ENCODE results near the gene AGR2. TPM values are rescaled to one million over a fixed set of nuclear protein-coding genes. Genes with fewer than 3 reads are reported as not detected.

AGR2 gene
- polyA plus RNA-seq, 1 of the 3 experiments (the other 2 are of a cell fraction): not detected

DNA sequence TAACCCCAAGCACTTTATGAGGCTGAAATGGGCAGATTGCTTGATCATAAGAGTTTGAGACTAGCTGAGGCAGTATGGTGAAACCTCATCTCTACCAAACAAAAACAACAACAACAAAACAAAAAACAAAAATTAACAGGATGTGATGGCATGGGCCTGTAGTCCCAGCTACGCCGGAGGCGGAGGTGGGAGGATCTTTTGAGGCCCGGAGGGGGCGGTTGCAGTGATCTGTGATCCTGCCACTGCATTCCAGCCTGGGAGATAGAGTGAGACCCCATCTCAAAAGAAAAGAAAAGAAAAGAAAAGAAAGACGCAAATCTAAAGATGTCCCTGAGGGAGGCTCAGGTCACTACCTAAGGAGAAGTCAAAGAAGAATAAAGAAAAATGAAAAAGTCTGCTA is 35.3 kb upstream of the AGR2 start:
- Histone ChIP-seq H3F3A (replicated peaks; ENCODE audit: insufficient read depth) (no peaks in the 10 kb centered on the region), H3K27ac (ENCODE audit: low read depth in 2 of 2, low read length in 1 of 2) (no peak overlapping the region)
- CTCF ChIA-PET: interaction anchor here (0.8 to 2.1 kb wide), 3 partner anchors 9 to 78 kb away, joined by 3 to 8 read pairs (median 3); no protein-coding TSS in a partner anchor

GRCh38 chr7:16839646-16840045 is 34.8 kb upstream of the AGR2 start:
- Histone ChIP-seq H3K9me2 (no peaks in the 10 kb centered on the region), H3K27ac (ENCODE audit: low read depth in 2 of 2, low read length in 1 of 2) (no peak overlapping the region), H3K9ac (no peak overlapping the region), H3K36me3 (replicated peaks in 1 of 2; ENCODE audit: control insufficient read depth in 1 of 2, insufficient read depth in 2 of 2, low read length in 1 of 2) (no peaks in the 10 kb centered on the region), H4K20me1 (ENCODE audit: insufficient read depth) (no peaks in the 10 kb centered on the region), H3K4me1 (ENCODE audit: control insufficient read depth in 1 of 2, insufficient read depth in 2 of 2, low read depth in 1 of 2, low read length in 1 of 2) (no peaks in the 10 kb centered on the region; a peak in 1 of 4 replicates), H3F3A (replicated peaks; ENCODE audit: insufficient read depth) (no peaks in the 10 kb centered on the region), H3K4me2 (no peak overlapping the region), H3K79me2 (ENCODE audit: insufficient read depth) (no peaks in the 10 kb centered on the region), H3K27me3 (ENCODE audit: insufficient read depth) (no peaks in the 10 kb centered on the region), H3K4me3 (ENCODE audit: low read depth in 2 of 2, low read length in 1 of 2) (no peak overlapping the region), H2AFZ (ENCODE audit: low read depth) (no peak overlapping the region), H3K9me3 (no peaks in the 10 kb centered on the region)
- CTCF ChIA-PET: interaction anchor here (0.8 to 2.1 kb wide), 4 partner anchors 10 to 78 kb away, joined by 3 to 8 read pairs (median 4); no protein-coding TSS in a partner anchor
- POLR2A ChIA-PET: no interaction called here
- DNase-seq: no peak
- WGBS (ENCODE audit: low lambda C conversion rate): 31% methylated on average over 2 of the region's 2 CpGs
- no peak for TF ChIP-seq CHD2 (IDR thresholded peaks at IDR 0.05; ENCODE audit: low read length, partially characterized antibody)
- no peak for TF ChIP-seq RFX5 (IDR thresholded peaks at IDR 0.05; ENCODE audit: low read length)
- TF ChIP-seq, protein P1, sequence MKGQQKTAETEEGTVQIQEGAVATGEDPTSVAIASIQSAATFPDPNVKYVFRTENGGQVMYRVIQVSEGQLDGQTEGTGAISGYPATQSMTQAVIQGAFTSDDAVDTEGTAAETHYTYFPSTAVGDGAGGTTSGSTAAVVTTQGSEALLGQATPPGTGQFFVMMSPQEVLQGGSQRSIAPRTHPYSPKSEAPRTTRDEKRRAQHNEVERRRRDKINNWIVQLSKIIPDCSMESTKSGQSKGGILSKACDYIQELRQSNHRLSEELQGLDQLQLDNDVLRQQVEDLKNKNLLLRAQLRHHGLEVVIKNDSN (IDR thresholded peaks at IDR 0.05; ENCODE audit: borderline replicate concordance, low read depth): no peak
- TF ChIP-seq, protein P2, sequence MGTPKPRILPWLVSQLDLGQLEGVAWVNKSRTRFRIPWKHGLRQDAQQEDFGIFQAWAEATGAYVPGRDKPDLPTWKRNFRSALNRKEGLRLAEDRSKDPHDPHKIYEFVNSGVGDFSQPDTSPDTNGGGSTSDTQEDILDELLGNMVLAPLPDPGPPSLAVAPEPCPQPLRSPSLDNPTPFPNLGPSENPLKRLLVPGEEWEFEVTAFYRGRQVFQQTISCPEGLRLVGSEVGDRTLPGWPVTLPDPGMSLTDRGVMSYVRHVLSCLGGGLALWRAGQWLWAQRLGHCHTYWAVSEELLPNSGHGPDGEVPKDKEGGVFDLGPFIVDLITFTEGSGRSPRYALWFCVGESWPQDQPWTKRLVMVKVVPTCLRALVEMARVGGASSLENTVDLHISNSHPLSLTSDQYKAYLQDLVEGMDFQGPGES (IDR thresholded peaks at IDR 0.05; ENCODE audit: low read depth, low read length): no peak
- TF ChIP-seq RXRA (IDR thresholded peaks at IDR 0.05; ENCODE audit: borderline replicate concordance, low read depth): no peak
- TF ChIP-seq EZH2phosphoT487 (IDR thresholded peaks at IDR 0.05; ENCODE audit: borderline replicate concordance, low read depth): no peak
- no peak for TF ChIP-seq EP300 (IDR thresholded peaks at IDR 0.05; ENCODE audit: borderline replicate concordance in 1 of 2, low read depth in 1 of 2, low read length in 1 of 2)
- TF ChIP-seq ELF1 (IDR thresholded peaks at IDR 0.05): no peak
- no peak for TF ChIP-seq MAX (IDR thresholded peaks at IDR 0.05; ENCODE audit: low read depth)
- TF ChIP-seq, protein P3, sequence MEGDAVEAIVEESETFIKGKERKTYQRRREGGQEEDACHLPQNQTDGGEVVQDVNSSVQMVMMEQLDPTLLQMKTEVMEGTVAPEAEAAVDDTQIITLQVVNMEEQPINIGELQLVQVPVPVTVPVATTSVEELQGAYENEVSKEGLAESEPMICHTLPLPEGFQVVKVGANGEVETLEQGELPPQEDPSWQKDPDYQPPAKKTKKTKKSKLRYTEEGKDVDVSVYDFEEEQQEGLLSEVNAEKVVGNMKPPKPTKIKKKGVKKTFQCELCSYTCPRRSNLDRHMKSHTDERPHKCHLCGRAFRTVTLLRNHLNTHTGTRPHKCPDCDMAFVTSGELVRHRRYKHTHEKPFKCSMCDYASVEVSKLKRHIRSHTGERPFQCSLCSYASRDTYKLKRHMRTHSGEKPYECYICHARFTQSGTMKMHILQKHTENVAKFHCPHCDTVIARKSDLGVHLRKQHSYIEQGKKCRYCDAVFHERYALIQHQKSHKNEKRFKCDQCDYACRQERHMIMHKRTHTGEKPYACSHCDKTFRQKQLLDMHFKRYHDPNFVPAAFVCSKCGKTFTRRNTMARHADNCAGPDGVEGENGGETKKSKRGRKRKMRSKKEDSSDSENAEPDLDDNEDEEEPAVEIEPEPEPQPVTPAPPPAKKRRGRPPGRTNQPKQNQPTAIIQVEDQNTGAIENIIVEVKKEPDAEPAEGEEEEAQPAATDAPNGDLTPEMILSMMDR (IDR thresholded peaks at IDR 0.05): no peak
- TF ChIP-seq ZBTB33 (IDR thresholded peaks at IDR 0.05; ENCODE audit: borderline replicate concordance, low read depth): no peak
- no peak for TF ChIP-seq USF2 (IDR thresholded peaks at IDR 0.05; ENCODE audit: borderline replicate concordance, low read depth, low read length)

More for the DNA sequence above, 35.3 kb upstream of the AGR2 start:
- Histone ChIP-seq H3K4me3 (ENCODE audit: low read depth in 2 of 2, low read length in 1 of 2) (no peak overlapping the region), H3K36me3 (replicated peaks in 1 of 2; ENCODE audit: control insufficient read depth in 1 of 2, insufficient read depth in 2 of 2, low read length in 1 of 2) (no peaks in the 10 kb centered on the region), H3K9me3 (no peaks in the 10 kb centered on the region), H2AFZ (ENCODE audit: low read depth) (peak overlapping the region; percentile 39; the same call in 1 of the 2 replicates), H4K20me1 (ENCODE audit: insufficient read depth) (no peaks in the 10 kb centered on the region), H3K27me3 (ENCODE audit: insufficient read depth) (no peaks in the 10 kb centered on the region), H3K9ac (no peak overlapping the region), H3K4me2 (no peak overlapping the region), H3K79me2 (ENCODE audit: insufficient read depth) (no peaks in the 10 kb centered on the region), H3K4me1 (ENCODE audit: control insufficient read depth in 1 of 2, insufficient read depth in 2 of 2, low read depth in 1 of 2, low read length in 1 of 2) (no peaks in the 10 kb centered on the region; a peak in 1 of 4 replicates), H3K9me2 (no peaks in the 10 kb centered on the region)
- no peak for DNase-seq
- POLR2A ChIA-PET: no interaction called here
- 46% methylated on average over 6 of the region's 6 CpGs for WGBS (ENCODE audit: low lambda C conversion rate)
- TF ChIP-seq USF2 (IDR thresholded peaks at IDR 0.05; ENCODE audit: borderline replicate concordance, low read depth, low read length) (no peak), EP300 (IDR thresholded peaks at IDR 0.05; ENCODE audit: borderline replicate concordance in 1 of 2, low read depth in 1 of 2, low read length in 1 of 2) (no peak)
